Measurements from ENCODE around the gene DRICH1.
"Not testable (repeated sequence)": the region's sequence is repeated elsewhere in the genome, so short reads cannot be mapped to it uniquely, and the experiment has no call there.

DRICH1 gene

DNA sequence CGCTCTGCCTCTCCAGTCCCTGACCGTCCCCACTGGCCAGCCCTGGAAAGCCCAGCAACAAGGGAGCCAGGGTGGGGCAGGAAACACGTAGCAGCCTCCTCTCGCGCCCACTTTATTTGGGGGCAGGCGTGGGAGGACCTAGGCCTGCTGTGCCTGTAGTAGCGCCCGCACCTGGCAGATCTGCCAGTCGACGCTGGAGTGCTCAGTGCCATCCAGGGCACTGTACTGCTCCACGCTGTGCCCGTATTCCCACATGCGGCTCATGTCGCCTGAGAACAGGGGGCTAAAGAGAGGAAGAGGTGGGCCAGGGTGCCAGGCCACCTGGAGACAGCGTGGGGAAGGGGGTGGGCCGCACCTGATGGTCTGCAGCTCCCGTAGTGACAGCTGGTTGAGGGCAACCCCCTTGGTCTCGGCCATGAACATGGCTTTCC, 17.0 kb upstream of the DRICH1 start:
- no peak overlapping the region for H2AFZ ChIP-seq (ENCODE audit: low read depth, low read length, severe bottlenecking)
- TF ChIP-seq, protein P1, sequence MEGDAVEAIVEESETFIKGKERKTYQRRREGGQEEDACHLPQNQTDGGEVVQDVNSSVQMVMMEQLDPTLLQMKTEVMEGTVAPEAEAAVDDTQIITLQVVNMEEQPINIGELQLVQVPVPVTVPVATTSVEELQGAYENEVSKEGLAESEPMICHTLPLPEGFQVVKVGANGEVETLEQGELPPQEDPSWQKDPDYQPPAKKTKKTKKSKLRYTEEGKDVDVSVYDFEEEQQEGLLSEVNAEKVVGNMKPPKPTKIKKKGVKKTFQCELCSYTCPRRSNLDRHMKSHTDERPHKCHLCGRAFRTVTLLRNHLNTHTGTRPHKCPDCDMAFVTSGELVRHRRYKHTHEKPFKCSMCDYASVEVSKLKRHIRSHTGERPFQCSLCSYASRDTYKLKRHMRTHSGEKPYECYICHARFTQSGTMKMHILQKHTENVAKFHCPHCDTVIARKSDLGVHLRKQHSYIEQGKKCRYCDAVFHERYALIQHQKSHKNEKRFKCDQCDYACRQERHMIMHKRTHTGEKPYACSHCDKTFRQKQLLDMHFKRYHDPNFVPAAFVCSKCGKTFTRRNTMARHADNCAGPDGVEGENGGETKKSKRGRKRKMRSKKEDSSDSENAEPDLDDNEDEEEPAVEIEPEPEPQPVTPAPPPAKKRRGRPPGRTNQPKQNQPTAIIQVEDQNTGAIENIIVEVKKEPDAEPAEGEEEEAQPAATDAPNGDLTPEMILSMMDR (IDR thresholded peaks at IDR 0.05; ENCODE audit: insufficient read depth, low read length, poor library complexity, severe bottlenecking): no peak
- no peak for TF ChIP-seq EZH2phosphoT487 (conservative IDR thresholded peaks at IDR 0.05; ENCODE audit: low read length)
- no peak overlapping the region for H3K27ac ChIP-seq (ENCODE audit: low read depth, low read length)
- H3K4me2 ChIP-seq (ENCODE audit: low read depth, low read length, poor library complexity, severe bottlenecking): no peak overlapping the region
- H3K4me3 ChIP-seq (ENCODE audit: insufficient read depth, low read length, poor library complexity, severe bottlenecking): no peak overlapping the region
- no peak overlapping the region for H3K9ac ChIP-seq (ENCODE audit: low read length)
- no peaks in the 10 kb centered on the region for H3K36me3 ChIP-seq (ENCODE audit: low read length)
- no peaks in the 10 kb centered on the region for H3K9me2 ChIP-seq (replicated peaks; ENCODE audit: insufficient read depth, low read length)
- no peaks in the 10 kb centered on the region for H3K79me2 ChIP-seq (ENCODE audit: insufficient read depth, low read length)
- no peaks in the 10 kb centered on the region for H3K27me3 ChIP-seq (ENCODE audit: low read length)
- H3K9me3 ChIP-seq (ENCODE audit: insufficient read depth, low read length): no peaks in the 10 kb centered on the region
- no peaks in the 10 kb centered on the region for H4K20me1 ChIP-seq (ENCODE audit: low read depth, low read length)
- no peaks in the 10 kb centered on the region for H3F3A ChIP-seq (ENCODE audit: insufficient read depth)

DNA sequence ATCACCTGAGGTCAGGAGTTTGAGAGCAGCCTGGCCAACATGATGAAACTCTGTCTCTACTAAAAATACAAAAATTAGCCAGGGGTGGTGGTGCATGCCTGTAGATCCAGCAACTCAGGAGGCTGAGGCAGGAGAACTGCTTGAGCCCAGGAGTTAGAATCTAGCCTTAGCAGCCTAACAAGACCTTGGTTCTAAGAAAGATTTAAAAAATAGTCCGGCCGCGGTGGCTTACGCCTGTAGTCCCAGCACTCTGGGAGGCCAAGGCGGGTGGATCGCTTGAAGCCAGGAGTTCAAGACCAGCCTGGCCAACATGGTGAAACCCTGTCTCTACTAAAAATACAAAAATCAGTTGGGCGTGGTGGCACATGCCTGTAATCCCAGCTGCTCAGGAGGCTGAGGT, 14.4 kb upstream of the DRICH1 start:
- H3K4me2 ChIP-seq (ENCODE audit: low read depth, low read length, poor library complexity, severe bottlenecking); H3F3A ChIP-seq (ENCODE audit: insufficient read depth); H3K27me3 ChIP-seq (ENCODE audit: low read length); H4K20me1 ChIP-seq (ENCODE audit: low read depth, low read length); H3K79me2 ChIP-seq (ENCODE audit: insufficient read depth, low read length); H3K36me3 ChIP-seq (ENCODE audit: low read length); H3K9ac ChIP-seq (ENCODE audit: low read length); H3K27ac ChIP-seq (ENCODE audit: low read depth, low read length); H3K9me2 ChIP-seq (replicated peaks; ENCODE audit: insufficient read depth, low read length); H2AFZ ChIP-seq (ENCODE audit: low read depth, low read length, severe bottlenecking); H3K4me3 ChIP-seq (ENCODE audit: insufficient read depth, low read length, poor library complexity, severe bottlenecking); H3K9me3 ChIP-seq (ENCODE audit: insufficient read depth, low read length): not testable (repeated sequence)

DNA sequence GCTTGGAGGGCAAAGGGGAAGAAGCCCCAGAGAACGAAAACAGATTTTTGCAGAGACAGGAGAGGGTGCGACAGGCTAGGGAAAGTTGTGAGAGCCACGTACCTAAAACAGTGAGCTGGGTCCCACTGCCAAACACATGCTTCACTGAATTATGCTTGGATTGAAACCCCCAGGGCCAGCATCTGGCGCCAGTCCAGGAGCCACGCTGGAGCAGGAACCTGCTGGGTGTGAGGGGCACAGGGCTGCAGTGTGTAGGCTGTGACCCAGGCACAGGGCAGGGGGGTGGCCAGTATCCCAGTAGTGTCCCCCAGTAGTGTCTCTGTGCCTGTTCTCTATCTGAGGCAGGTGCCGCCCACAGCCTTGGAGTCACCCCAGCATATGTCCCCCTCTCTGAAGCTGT, 8.1 kb upstream of the DRICH1 start:
- not testable (repeated sequence) for H3K27me3 ChIP-seq (ENCODE audit: low read length); H3K36me3 ChIP-seq (ENCODE audit: low read length); H2AFZ ChIP-seq (ENCODE audit: low read depth, low read length, severe bottlenecking); H3K9ac ChIP-seq (ENCODE audit: low read length); H4K20me1 ChIP-seq (ENCODE audit: low read depth, low read length); H3K4me2 ChIP-seq (ENCODE audit: low read depth, low read length, poor library complexity, severe bottlenecking); H3K9me2 ChIP-seq (replicated peaks; ENCODE audit: insufficient read depth, low read length); H3K9me3 ChIP-seq (ENCODE audit: insufficient read depth, low read length); H3K27ac ChIP-seq (ENCODE audit: low read depth, low read length); H3F3A ChIP-seq (ENCODE audit: insufficient read depth); H3K4me3 ChIP-seq (ENCODE audit: insufficient read depth, low read length, poor library complexity, severe bottlenecking); H3K79me2 ChIP-seq (ENCODE audit: insufficient read depth, low read length)

DNA sequence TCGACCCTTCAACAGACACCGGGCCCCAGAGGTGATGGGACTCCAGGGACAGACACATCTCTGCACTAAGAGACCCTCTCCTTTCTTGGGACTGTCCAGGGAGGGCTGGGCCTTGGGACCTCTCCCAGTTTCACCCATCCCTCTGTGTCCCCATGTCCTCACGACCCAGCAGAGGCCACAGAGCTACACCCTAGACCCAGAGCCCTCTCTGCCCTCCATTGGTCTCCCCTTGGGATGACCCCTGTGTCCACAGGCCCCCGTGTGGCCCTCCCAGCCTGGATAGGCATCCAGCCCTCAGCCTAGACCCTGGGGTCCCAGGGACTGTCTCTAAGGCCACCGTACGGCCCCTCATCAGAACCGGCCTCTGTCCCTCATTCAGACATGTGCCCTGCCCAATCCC, 7.5 kb upstream of the DRICH1 start:
- TF ChIP-seq, protein P1 (IDR thresholded peaks at IDR 0.05; ENCODE audit: insufficient read depth, low read length, poor library complexity, severe bottlenecking): no peak
- TF ChIP-seq EZH2phosphoT487 (conservative IDR thresholded peaks at IDR 0.05; ENCODE audit: low read length): no peak

More for the DNA sequence above, 7.5 kb upstream of the DRICH1 start:
- Histone ChIP-seq H4K20me1 (ENCODE audit: low read depth, low read length) (no peaks in the 10 kb centered on the region), H3K4me3 (ENCODE audit: insufficient read depth, low read length, poor library complexity, severe bottlenecking) (no peak overlapping the region), H3K9ac (ENCODE audit: low read length) (no peak overlapping the region), H3K27me3 (ENCODE audit: low read length) (no peaks in the 10 kb centered on the region), H3K36me3 (ENCODE audit: low read length) (no peaks in the 10 kb centered on the region), H3K4me2 (ENCODE audit: low read depth, low read length, poor library complexity, severe bottlenecking) (no peak overlapping the region), H3K9me2 (replicated peaks; ENCODE audit: insufficient read depth, low read length) (no peaks in the 10 kb centered on the region), H3K79me2 (ENCODE audit: insufficient read depth, low read length) (no peaks in the 10 kb centered on the region), H3K9me3 (ENCODE audit: insufficient read depth, low read length) (no peaks in the 10 kb centered on the region), H3F3A (ENCODE audit: insufficient read depth) (no peaks in the 10 kb centered on the region), H3K27ac (ENCODE audit: low read depth, low read length) (no peak overlapping the region), H2AFZ (ENCODE audit: low read depth, low read length, severe bottlenecking) (no peak overlapping the region)
